ENCODE measurements around the gene ZNF274.

DNA sequence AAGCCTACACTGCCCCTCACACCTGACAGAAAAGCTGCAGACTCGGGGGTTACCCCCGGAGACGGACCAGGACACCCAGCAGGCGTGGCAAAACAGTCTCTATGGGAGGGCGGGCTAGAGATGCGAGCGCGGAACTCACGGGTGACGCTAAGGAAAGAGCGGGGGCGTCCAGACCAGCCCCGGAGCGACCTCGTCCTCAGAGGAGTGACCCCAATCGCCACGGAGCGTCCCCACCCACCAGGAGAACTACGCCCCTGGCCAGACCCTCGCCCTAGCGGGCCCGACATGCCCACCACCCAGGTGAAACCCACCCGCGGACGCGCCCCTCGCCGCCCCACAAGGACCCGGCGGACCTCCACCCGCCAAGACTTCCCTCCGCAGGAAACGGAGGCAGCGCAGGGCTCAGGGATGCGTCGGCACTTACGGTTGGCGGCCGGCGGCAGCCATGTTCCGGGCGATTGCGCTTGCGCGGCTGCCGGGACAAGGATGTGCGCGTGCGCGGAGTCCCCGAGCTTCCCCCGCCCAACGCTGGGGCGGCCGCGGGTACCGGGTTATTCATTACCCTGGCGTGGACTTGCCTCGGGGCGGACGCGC, 32.4 kb upstream of the ZNF274 start, which contains the start of gene ZNF329:
- TF ChIP-seq, protein P1, sequence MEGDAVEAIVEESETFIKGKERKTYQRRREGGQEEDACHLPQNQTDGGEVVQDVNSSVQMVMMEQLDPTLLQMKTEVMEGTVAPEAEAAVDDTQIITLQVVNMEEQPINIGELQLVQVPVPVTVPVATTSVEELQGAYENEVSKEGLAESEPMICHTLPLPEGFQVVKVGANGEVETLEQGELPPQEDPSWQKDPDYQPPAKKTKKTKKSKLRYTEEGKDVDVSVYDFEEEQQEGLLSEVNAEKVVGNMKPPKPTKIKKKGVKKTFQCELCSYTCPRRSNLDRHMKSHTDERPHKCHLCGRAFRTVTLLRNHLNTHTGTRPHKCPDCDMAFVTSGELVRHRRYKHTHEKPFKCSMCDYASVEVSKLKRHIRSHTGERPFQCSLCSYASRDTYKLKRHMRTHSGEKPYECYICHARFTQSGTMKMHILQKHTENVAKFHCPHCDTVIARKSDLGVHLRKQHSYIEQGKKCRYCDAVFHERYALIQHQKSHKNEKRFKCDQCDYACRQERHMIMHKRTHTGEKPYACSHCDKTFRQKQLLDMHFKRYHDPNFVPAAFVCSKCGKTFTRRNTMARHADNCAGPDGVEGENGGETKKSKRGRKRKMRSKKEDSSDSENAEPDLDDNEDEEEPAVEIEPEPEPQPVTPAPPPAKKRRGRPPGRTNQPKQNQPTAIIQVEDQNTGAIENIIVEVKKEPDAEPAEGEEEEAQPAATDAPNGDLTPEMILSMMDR (IDR thresholded peaks at IDR 0.05) = peak in 3 of 7 experiments; percentile 4 to 27 (median 18)
- peak in 2 of 3 donors; percentile 58 to 69 for TF ChIP-seq POLR2A (IDR thresholded peaks at IDR 0.05)

Data from body of pancreas (tissue), 4 donors.